Mesenchymal stem cell (in vitro differentiated cells and primary cell): ENCODE data around the gene SKAP2.
A peak's percentile ranks its signal among the peaks of the same experiment; 100 is the strongest.

Experiments
- DNase-seq: peaks from one replicate; pipeline ENCODE4 v3.0.0-alpha.2; 2013
- H2AFZ ChIP-seq: one replicate; pipeline ENCODE4 v1.6.1; 2013; ENCODE audit warnings: low read depth, mild to moderate bottlenecking, control low read depth, inconsistent platforms, low read length, moderate library complexity
- H2AK5ac ChIP-seq: 2 replicates; pipeline ENCODE4 v1.6.1; 2013; ENCODE audit warnings: low read length, moderate library complexity, mild to moderate bottlenecking, inconsistent platforms; ENCODE audit not compliant: severe bottlenecking
- H2BK120ac ChIP-seq: one replicate; pipeline ENCODE4 v1.6.1; 2013; ENCODE audit warnings: low read depth, mild to moderate bottlenecking, inconsistent platforms, low read length, moderate library complexity
- H2BK12ac ChIP-seq, 2 experiments: one replicate each; pipeline ENCODE4 v1.6.1; 2013; ENCODE audit warnings: inconsistent platforms in 2 of 2, low read length in 2 of 2, mild to moderate bottlenecking in 2 of 2, moderate library complexity in 2 of 2, control low read depth in 1 of 2
- H2BK15ac ChIP-seq: one replicate; pipeline ENCODE4 v1.6.1; 2013; ENCODE audit warnings: mild to moderate bottlenecking, low read depth, inconsistent platforms; ENCODE audit not compliant: poor library complexity, severe bottlenecking
- H2BK5ac ChIP-seq: 2 replicates; pipeline ENCODE4 v1.6.1; 2013; ENCODE audit warnings: low read depth, mild to moderate bottlenecking, low read length, control low read depth, inconsistent platforms; ENCODE audit not compliant: poor library complexity, severe bottlenecking
- H3K14ac ChIP-seq, 2 experiments: one replicate each; pipeline ENCODE4 v1.6.1; 2013; ENCODE audit warnings: inconsistent platforms in 2 of 2, low read length in 2 of 2, control low read depth in 1 of 2, mild to moderate bottlenecking in 1 of 2, moderate library complexity in 1 of 2
- H3K18ac ChIP-seq, 2 experiments: one replicate each; pipeline ENCODE4 v1.6.1; 2013; ENCODE audit warnings: inconsistent platforms in 2 of 2, low read length in 2 of 2, control low read depth in 1 of 2, low read depth in 1 of 2, mild to moderate bottlenecking in 1 of 2
- H3K23ac ChIP-seq, 2 experiments: one replicate each; pipeline ENCODE4 v1.6.1; 2013; ENCODE audit warnings: inconsistent platforms in 2 of 2, low read length in 2 of 2, mild to moderate bottlenecking in 2 of 2, moderate library complexity in 2 of 2, control low read depth in 1 of 2
- H3K27ac ChIP-seq: 2 replicates; pipeline ENCODE4 v1.5.1; 2013; ENCODE audit warnings: mild to moderate bottlenecking, moderate library complexity, low read length, control low read depth, inconsistent platforms; ENCODE audit not compliant: poor library complexity, severe bottlenecking
- H3K27me3 ChIP-seq, 2 experiments: 2 replicates each; pipeline versions ENCODE4 v1.6.1 to v1.7.0; 2013; ENCODE audit warnings: low read length in 2 of 2, mild to moderate bottlenecking in 2 of 2, moderate library complexity in 2 of 2, control low read depth in 1 of 2, inconsistent platforms in 1 of 2; ENCODE audit not compliant: control insufficient read depth in 1 of 2, insufficient read depth in 1 of 2
- H3K36me3 ChIP-seq, 2 experiments: 2 replicates each; pipeline versions ENCODE4 v1.6.1 to v1.7.0; 2013; ENCODE audit warnings: low read length in 2 of 2, control low read depth in 1 of 2, inconsistent platforms in 1 of 2, low read depth in 1 of 2, mild to moderate bottlenecking in 1 of 2; ENCODE audit not compliant: insufficient read depth in 2 of 2, control insufficient read depth in 1 of 2
- H3K4ac ChIP-seq, 2 experiments: one replicate each; pipeline ENCODE4 v1.6.1; 2013; ENCODE audit warnings: inconsistent platforms in 2 of 2, low read length in 2 of 2, mild to moderate bottlenecking in 2 of 2, moderate library complexity in 2 of 2, control low read depth in 1 of 2, low read depth in 1 of 2
- H3K4me1 ChIP-seq: 2 replicates; pipeline ENCODE4 v1.6.1; 2013; ENCODE audit warnings: low read depth, low read length, control low read depth; ENCODE audit not compliant: control insufficient read depth, insufficient read depth
- H3K4me2 ChIP-seq: 2 replicates; pipeline ENCODE4 v1.6.1; 2013; ENCODE audit warnings: low read length, mild to moderate bottlenecking, inconsistent platforms; ENCODE audit not compliant: poor library complexity, severe bottlenecking
- H3K4me3 ChIP-seq, 2 experiments: 2 replicates each; pipeline versions ENCODE4 v1.5.1 to v1.7.0; 2013; ENCODE audit warnings: low read length in 2 of 2, mild to moderate bottlenecking in 2 of 2, control low read depth in 1 of 2, low read depth in 1 of 2; ENCODE audit not compliant: insufficient read depth in 1 of 2
- H3K79me1 ChIP-seq: replicated peaks from 2 replicates; pipeline ENCODE4 v1.6.1; 2013; ENCODE audit warnings: mild to moderate bottlenecking, control low read depth, low read length, inconsistent platforms; ENCODE audit not compliant: poor library complexity, severe bottlenecking
- H3K9ac ChIP-seq: 2 replicates; pipeline ENCODE4 v1.7.0; 2013; ENCODE audit warnings: mild to moderate bottlenecking, low read length, moderate library complexity
- H3K9me3 ChIP-seq: 2 replicates; pipeline ENCODE4 v1.7.0; 2013; ENCODE audit warnings: mild to moderate bottlenecking, low read length; ENCODE audit not compliant: control insufficient read depth
- H4K8ac ChIP-seq: one replicate; pipeline ENCODE4 v1.6.1; 2013; ENCODE audit warnings: inconsistent platforms, mild to moderate bottlenecking, low read length, moderate library complexity
- H4K91ac ChIP-seq: one replicate; pipeline ENCODE4 v1.6.1; 2013; ENCODE audit warnings: mild to moderate bottlenecking, low read length, inconsistent platforms
- WGBS: methylation state at CpG from one replicate; pipeline ENCODE4 v1.1.7; 2013; ENCODE audit warnings: mixed read lengths; 5-methylcytosine and 5-hydroxymethylcytosine counted together

Gene SKAP2

DNA sequence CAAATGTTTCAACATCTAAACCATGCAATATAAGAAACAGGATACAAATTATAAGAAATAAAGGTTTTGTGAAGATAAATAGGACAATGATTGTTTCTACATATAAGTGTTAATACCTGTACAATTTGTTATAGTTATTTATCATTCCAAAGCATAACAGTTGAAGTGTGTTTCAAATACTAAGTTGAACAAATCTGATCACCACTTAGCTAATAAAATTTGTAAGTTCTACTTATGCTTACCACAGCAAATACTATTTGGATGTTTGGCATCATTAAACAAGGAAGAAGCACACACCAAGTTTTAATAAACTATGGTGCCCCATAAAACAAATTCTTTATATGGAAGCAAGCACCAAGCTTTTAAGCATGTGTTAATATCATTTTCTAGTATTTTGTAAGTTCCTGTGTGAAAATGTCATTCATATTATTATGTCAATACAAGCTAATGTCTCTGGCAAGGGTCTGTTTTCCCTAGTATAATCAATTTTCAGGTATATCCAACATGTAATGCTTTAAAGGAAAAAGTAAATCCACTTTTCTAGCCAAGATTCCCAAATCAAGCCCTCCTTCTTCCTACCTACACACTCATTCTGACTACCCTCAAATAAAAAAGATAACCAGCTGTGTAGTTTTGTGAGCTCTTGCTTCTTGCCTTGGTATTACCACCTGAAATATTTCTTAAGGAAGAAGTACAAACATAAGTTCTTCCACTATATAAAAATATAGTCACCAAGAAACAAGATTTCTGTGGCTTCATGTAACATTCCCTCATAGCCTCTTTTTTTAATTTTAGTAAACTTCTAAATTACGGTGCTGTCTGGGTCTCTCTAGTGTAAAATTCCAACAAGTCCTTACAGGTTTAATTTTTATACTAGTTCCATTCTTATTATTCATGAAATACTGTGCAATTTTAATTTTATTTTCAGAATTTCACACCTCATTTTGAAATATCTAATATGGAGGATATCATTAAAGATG, 9.2 kb downstream of the SKAP2 start:
- Histone ChIP-seq H2AFZ (no peak overlapping the region), H3K79me1 (peaks cover 5% of the 10 kb centered on the region), H3K4me3 (peak overlapping the region in 1 of 2 experiments; percentile 63), H3K14ac (no peak overlapping the region), H4K91ac (no peak overlapping the region), H2BK120ac (no peak overlapping the region), H3K27ac (no peak overlapping the region), H3K9me3 (no peaks in the 10 kb centered on the region), H2BK5ac (no peak overlapping the region), H2AK5ac (no peak overlapping the region), H2BK15ac (no peak overlapping the region), H3K23ac (no peak overlapping the region), H3K9ac (peak overlapping the region; percentile 69), H2BK12ac (no peak overlapping the region), H3K4me2 (no peak overlapping the region), H3K18ac (no peak overlapping the region), H3K4me1 (peaks cover 6% of the 10 kb centered on the region), H3K27me3 (no peaks in the 10 kb centered on the region), H3K4ac (no peak overlapping the region), H3K36me3 (peaks cover 3 to 4% of the 10 kb centered on the region in 2 experiments), H4K8ac (no peak overlapping the region)
- no CpG with 5 or more reads among the region's 1 CpG for WGBS
- DNase-seq, result no peak

DNA sequence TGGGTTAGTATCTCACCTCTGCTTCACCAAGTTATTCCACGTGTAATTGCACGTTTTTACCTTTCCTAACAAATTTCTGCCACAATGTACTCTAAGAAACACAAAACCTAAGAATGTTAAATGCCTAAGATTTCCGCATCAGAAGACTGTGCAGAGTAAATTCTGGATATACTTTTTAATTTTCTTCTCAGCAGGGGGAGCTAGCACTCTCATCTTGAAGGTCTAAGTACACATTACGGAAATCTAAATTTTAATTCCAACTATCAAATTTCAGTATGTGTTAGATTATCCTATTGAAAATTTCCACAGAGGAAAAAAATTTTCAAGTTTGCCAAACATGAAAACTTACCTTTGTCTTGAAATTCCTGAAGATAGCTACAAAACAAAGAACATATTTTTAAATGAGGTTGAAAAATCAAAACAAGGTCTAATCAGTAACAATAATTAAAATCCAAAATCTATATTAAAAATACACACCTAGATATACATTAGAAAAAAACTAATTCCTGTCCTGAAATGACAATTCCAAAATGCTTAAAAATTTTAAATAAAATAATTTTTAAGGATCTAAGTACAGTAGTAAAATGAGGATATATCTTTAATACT, 10.5 kb downstream of the SKAP2 start:
- Histone ChIP-seq H2AK5ac (no peak overlapping the region), H3K9ac (peak overlapping the region; percentile 48), H3K23ac (no peak overlapping the region), H3K4me3 (no peak overlapping the region), H3K4ac (no peak overlapping the region), H3K27me3 (no peaks in the 10 kb centered on the region), H2BK15ac (no peak overlapping the region), H3K4me2 (no peak overlapping the region), H3K18ac (no peak overlapping the region), H2BK12ac (no peak overlapping the region), H3K4me1 (peaks cover 6% of the 10 kb centered on the region), H2AFZ (no peak overlapping the region), H3K14ac (no peak overlapping the region), H2BK120ac (no peak overlapping the region), H3K27ac (no peak overlapping the region), H4K8ac (no peak overlapping the region), H3K9me3 (no peaks in the 10 kb centered on the region), H2BK5ac (no peak overlapping the region), H3K79me1 (peaks cover 3% of the 10 kb centered on the region), H4K91ac (no peak overlapping the region), H3K36me3 (peaks cover 3 to 4% of the 10 kb centered on the region in 2 experiments)
- 3% methylated on average over 2 of the region's 4 CpGs for WGBS
- peak; percentile 51 for DNase-seq

DNA sequence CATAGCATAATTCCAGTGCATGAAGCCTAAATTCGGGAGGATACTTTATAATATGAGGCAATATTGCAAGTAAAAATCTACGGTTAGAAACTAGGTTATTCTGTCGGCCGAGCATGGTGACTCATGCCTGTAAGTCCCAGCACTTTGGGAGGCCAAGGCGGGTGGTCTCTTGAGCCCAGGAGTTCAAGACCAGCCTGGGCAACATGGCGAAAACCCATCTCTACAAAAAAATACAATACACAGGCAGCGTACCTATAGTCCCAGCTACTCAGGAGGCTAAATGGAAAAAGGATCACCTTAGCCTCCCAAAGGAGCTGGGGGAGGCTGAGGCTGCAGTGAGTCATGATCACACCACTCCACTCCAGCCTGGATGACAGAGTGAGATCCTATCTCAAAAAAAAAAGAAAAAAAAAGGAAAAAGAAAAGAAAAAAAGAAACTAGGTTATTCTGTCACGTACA, 14.2 kb downstream of the SKAP2 start:
- Histone ChIP-seq H2BK12ac (no peak overlapping the region), H3K79me1 (peaks cover 5% of the 10 kb centered on the region), H3K27ac (no peak overlapping the region), H2BK5ac (no peak overlapping the region), H2BK120ac (no peak overlapping the region), H3K4me3 (no peak overlapping the region), H3K4me2 (no peak overlapping the region), H2BK15ac (no peak overlapping the region), H3K9ac (peak overlapping the region; percentile 64), H3K18ac (no peak overlapping the region), H3K23ac (no peak overlapping the region), H3K27me3 (no peaks in the 10 kb centered on the region), H3K4ac (no peak overlapping the region), H2AK5ac (no peak overlapping the region), H3K36me3 (peaks cover 3 to 4% of the 10 kb centered on the region in 2 experiments), H3K9me3 (no peaks in the 10 kb centered on the region), H4K91ac (no peak overlapping the region), H3K14ac (peak overlapping the region in 1 of 2 experiments; percentile 48), H2AFZ (no peak overlapping the region), H3K4me1 (peaks cover 2% of the 10 kb centered on the region), H4K8ac (no peak overlapping the region)
- no peak for DNase-seq
- 85% methylated on average over 6 of the region's 8 CpGs for WGBS

DNA sequence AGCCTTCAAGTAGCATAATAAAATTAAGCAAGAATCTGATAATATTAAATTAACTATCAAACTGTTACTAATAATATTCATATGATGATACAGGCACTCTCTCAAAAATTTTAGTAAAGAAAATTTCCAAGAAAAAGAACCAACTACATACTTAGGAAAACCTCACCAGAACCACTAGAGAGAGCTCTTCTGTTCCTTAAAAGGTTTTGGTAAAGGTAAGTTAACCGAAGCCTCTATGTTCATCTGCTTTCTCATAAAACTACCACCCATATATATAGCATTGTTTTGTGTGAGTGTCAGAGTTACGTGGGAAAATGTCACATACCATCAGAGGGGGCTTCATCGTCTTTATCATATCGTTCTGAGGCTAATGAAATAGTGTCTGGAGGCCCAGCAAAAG, 20.7 kb downstream of the SKAP2 start:
- Histone ChIP-seq H3K79me1 (peaks cover 5% of the 10 kb centered on the region), H2BK120ac (no peak overlapping the region), H3K9ac (peak overlapping the region; percentile 39), H4K91ac (no peak overlapping the region), H2AFZ (no peak overlapping the region), H4K8ac (no peak overlapping the region), H2AK5ac (no peak overlapping the region), H3K4ac (no peak overlapping the region), H3K18ac (no peak overlapping the region), H3K27ac (no peak overlapping the region), H3K23ac (no peak overlapping the region), H2BK15ac (no peak overlapping the region), H3K14ac (no peak overlapping the region), H3K36me3 (peaks cover 0 to 14% of the 10 kb centered on the region in 2 experiments), H2BK5ac (no peak overlapping the region), H3K4me3 (no peak overlapping the region), H3K4me2 (no peak overlapping the region), H3K27me3 (no peaks in the 10 kb centered on the region), H3K9me3 (no peaks in the 10 kb centered on the region), H2BK12ac (no peak overlapping the region), H3K4me1 (no peaks in the 10 kb centered on the region)
- WGBS, result no CpG with 5 or more reads among the region's 4 CpGs
- DNase-seq, result no peak
